ENCODE measurements around the gene CDC14A. TPM values are rescaled to one million over a fixed set of nuclear protein-coding genes. Genes with fewer than 3 reads are reported as not detected.

The CDC14A gene
- total RNA-seq, 1 experiment from 2014 or later = 6.6 TPM

GRCh38 chr1:100524355-100524754 lies 172.0 kb downstream of the CDC14A start:
- Histone ChIP-seq H3K4me1 (ENCODE audit: control insufficient read depth, insufficient read depth, low read length) (no peaks in the 10 kb centered on the region), H3K27ac (ENCODE audit: low read length) (no peak overlapping the region), H3K27me3 (ENCODE audit: control insufficient read depth, insufficient read depth, low read length) (no peaks in the 10 kb centered on the region), H3K4me3 (ENCODE audit: low read depth in 2 of 2, low read length in 2 of 2) (no peak overlapping the region), H3K36me3 (ENCODE audit: control insufficient read depth, insufficient read depth, low read length) (no peaks in the 10 kb centered on the region), H3K9me3 (ENCODE audit: control insufficient read depth, insufficient read depth, low read depth, low read length) (no peaks in the 10 kb centered on the region)
- TF ChIP-seq POLR2AphosphoS5 (IDR thresholded peaks at IDR 0.05; ENCODE audit: low read depth, low read length) (no peak), SIN3A (IDR thresholded peaks at IDR 0.05; ENCODE audit: borderline replicate concordance, insufficient read depth, low read depth, low read length) (no peak), TCF7L2 (IDR thresholded peaks at IDR 0.05; ENCODE audit: low read depth, low read length) (no peak)
- TF ChIP-seq, protein P1, sequence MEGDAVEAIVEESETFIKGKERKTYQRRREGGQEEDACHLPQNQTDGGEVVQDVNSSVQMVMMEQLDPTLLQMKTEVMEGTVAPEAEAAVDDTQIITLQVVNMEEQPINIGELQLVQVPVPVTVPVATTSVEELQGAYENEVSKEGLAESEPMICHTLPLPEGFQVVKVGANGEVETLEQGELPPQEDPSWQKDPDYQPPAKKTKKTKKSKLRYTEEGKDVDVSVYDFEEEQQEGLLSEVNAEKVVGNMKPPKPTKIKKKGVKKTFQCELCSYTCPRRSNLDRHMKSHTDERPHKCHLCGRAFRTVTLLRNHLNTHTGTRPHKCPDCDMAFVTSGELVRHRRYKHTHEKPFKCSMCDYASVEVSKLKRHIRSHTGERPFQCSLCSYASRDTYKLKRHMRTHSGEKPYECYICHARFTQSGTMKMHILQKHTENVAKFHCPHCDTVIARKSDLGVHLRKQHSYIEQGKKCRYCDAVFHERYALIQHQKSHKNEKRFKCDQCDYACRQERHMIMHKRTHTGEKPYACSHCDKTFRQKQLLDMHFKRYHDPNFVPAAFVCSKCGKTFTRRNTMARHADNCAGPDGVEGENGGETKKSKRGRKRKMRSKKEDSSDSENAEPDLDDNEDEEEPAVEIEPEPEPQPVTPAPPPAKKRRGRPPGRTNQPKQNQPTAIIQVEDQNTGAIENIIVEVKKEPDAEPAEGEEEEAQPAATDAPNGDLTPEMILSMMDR (IDR thresholded peaks at IDR 0.05) = no peak
- TF ChIP-seq, protein P2, sequence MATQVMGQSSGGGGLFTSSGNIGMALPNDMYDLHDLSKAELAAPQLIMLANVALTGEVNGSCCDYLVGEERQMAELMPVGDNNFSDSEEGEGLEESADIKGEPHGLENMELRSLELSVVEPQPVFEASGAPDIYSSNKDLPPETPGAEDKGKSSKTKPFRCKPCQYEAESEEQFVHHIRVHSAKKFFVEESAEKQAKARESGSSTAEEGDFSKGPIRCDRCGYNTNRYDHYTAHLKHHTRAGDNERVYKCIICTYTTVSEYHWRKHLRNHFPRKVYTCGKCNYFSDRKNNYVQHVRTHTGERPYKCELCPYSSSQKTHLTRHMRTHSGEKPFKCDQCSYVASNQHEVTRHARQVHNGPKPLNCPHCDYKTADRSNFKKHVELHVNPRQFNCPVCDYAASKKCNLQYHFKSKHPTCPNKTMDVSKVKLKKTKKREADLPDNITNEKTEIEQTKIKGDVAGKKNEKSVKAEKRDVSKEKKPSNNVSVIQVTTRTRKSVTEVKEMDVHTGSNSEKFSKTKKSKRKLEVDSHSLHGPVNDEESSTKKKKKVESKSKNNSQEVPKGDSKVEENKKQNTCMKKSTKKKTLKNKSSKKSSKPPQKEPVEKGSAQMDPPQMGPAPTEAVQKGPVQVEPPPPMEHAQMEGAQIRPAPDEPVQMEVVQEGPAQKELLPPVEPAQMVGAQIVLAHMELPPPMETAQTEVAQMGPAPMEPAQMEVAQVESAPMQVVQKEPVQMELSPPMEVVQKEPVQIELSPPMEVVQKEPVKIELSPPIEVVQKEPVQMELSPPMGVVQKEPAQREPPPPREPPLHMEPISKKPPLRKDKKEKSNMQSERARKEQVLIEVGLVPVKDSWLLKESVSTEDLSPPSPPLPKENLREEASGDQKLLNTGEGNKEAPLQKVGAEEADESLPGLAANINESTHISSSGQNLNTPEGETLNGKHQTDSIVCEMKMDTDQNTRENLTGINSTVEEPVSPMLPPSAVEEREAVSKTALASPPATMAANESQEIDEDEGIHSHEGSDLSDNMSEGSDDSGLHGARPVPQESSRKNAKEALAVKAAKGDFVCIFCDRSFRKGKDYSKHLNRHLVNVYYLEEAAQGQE (IDR thresholded peaks at IDR 0.05; ENCODE audit: insufficient read depth in 1 of 2, low read depth in 2 of 2, low read length in 1 of 2) = no peak
- in situ Hi-C loops (cut with HindIII; ENCODE audit: low pct_unique_long_range_greater_than_20kb, low sequenced_read_pairs) (no loop called here), intact Hi-C loops (cut with micrococcal nuclease; ENCODE audit: unreplicated experiment) (no loop called here)
- ATAC-seq (no peak), DNase-seq (ENCODE audit: low read depth, low spot score) (no peak)
- ChIA-PET POLR2A (no interaction called here), CTCF (no interaction called here)
- BruUV-seq (replicated peaks) = no TSS peak

DNA sequence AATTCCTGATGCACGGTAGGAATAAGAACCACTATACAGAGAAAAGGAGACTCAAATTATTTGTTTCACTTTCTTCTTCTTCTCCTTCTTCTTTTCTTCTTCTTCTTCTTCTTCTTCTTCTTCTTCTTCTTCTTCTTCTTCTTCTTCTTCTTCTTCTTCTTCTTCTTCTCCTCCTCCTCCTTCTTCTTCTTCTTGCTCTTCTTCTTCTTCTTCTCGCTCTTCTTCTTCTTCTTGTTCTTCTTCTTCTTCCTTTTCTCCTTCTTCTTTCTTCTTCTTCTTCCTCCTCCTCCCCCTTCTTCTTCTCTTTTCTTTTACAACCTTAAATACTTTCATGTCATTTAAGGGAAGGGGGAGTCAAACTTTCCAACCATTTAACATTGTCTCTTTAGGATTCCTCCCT lies 174.6 kb downstream of the CDC14A start:
- ChIA-PET CTCF (no interaction called here), POLR2A (no interaction called here)
- Histone ChIP-seq H3K27me3 (ENCODE audit: control insufficient read depth, insufficient read depth, low read length) (no peaks in the 10 kb centered on the region), H3K27ac (ENCODE audit: low read length) (no peak overlapping the region), H3K4me3 (ENCODE audit: low read depth in 2 of 2, low read length in 2 of 2) (no peak overlapping the region), H3K36me3 (ENCODE audit: control insufficient read depth, insufficient read depth, low read length) (no peaks in the 10 kb centered on the region), H3K9me3 (ENCODE audit: control insufficient read depth, insufficient read depth, low read depth, low read length) (no peaks in the 10 kb centered on the region), H3K4me1 (ENCODE audit: control insufficient read depth, insufficient read depth, low read length) (no peaks in the 10 kb centered on the region)
- in situ Hi-C loops (cut with HindIII; ENCODE audit: low pct_unique_long_range_greater_than_20kb, low sequenced_read_pairs) = no loop called here
- ATAC-seq = no peak
- no peak for TF ChIP-seq TCF7L2 (IDR thresholded peaks at IDR 0.05; ENCODE audit: low read depth, low read length)
- TF ChIP-seq POLR2AphosphoS5 (IDR thresholded peaks at IDR 0.05; ENCODE audit: low read depth, low read length) = no peak
- DNase-seq (ENCODE audit: low read depth, low spot score) = no peak
- intact Hi-C loops (cut with micrococcal nuclease; ENCODE audit: unreplicated experiment) = no loop called here
- no TSS peak for BruUV-seq (replicated peaks)

DNA sequence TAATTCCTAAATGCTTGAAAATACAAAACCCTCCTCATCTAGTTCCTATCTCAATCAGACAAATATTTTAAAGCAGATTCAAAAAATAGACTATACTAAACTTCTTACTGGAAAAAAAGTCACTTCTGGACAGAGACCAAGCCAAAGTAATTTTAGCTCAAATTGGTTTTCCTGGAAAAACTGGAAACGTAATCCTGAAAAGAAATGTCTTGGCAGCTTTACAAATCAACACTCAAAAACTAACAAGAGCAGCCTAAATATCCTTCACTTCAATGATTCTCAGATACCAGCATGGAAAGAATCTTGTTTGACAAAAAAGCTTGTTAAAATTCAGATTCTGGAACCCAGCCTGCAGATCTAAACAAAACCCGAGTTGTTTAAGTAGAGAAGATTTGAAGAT lies 176.6 kb downstream of the CDC14A start:
- ChIA-PET CTCF (no interaction called here), POLR2A (no interaction called here)
- H3K4me3 ChIP-seq (ENCODE audit: low read depth in 2 of 2, low read length in 2 of 2) = no peak overlapping the region
- intact Hi-C loops (cut with micrococcal nuclease; ENCODE audit: unreplicated experiment) = no loop called here
- no TSS peak for BruUV-seq (replicated peaks)
- no peak for TF ChIP-seq SIN3A (IDR thresholded peaks at IDR 0.05; ENCODE audit: borderline replicate concordance, insufficient read depth, low read depth, low read length)
- TF ChIP-seq, protein P2 (IDR thresholded peaks at IDR 0.05; ENCODE audit: insufficient read depth in 1 of 2, low read depth in 2 of 2, low read length in 1 of 2) = no peak
- TF ChIP-seq, protein P1 (IDR thresholded peaks at IDR 0.05) = no peak
- TF ChIP-seq POLR2AphosphoS5 (IDR thresholded peaks at IDR 0.05; ENCODE audit: low read depth, low read length) = no peak
- TF ChIP-seq TCF7L2 (IDR thresholded peaks at IDR 0.05; ENCODE audit: low read depth, low read length) = no peak
- in situ Hi-C loops (cut with HindIII; ENCODE audit: low pct_unique_long_range_greater_than_20kb, low sequenced_read_pairs) = no loop called here
- H3K27me3 ChIP-seq (ENCODE audit: control insufficient read depth, insufficient read depth, low read length) = no peaks in the 10 kb centered on the region
- no peak overlapping the region for H3K27ac ChIP-seq (ENCODE audit: low read length)
- H3K4me1 ChIP-seq (ENCODE audit: control insufficient read depth, insufficient read depth, low read length) = no peaks in the 10 kb centered on the region
- DNase-seq (ENCODE audit: low read depth, low spot score) = no peak
- H3K9me3 ChIP-seq (ENCODE audit: control insufficient read depth, insufficient read depth, low read depth, low read length) = no peaks in the 10 kb centered on the region
- ATAC-seq = no peak
- H3K36me3 ChIP-seq (ENCODE audit: control insufficient read depth, insufficient read depth, low read length) = no peaks in the 10 kb centered on the region
